DOHH2 (cell line): ENCODE measurements around the gene NETO1.

Experiments
- H3F3A ChIP-seq: fragments of 200-600 bp; sonication (generic), shearing (Covaris generic); 2 replicates; pipeline ENCODE4 v1.6.0; 2016; ENCODE audit warnings: antibody characterized with exemption, mild to moderate bottlenecking; ENCODE audit not compliant: control insufficient read depth, insufficient read depth
- H3K27ac ChIP-seq: fragments of 200-600 bp; sonication (generic); 2 replicates; pipeline ENCODE4 v1.5.1; 2014; ENCODE audit warnings: low read depth, mild to moderate bottlenecking, low read length, moderate library complexity
- H3K27me3 ChIP-seq: fragments of 200-600 bp; sonication (generic); 2 replicates; pipeline ENCODE4 v1.6.1; 2014; ENCODE audit warnings: mild to moderate bottlenecking, low read length, mixed read lengths; ENCODE audit not compliant: control insufficient read depth
- H3K36me3 ChIP-seq: fragments of 200-600 bp; sonication (generic); 2 replicates; pipeline ENCODE4 v1.6.1; 2014; ENCODE audit warnings: mild to moderate bottlenecking, low read length, moderate library complexity, mixed read lengths; ENCODE audit not compliant: control insufficient read depth
- H3K4me1 ChIP-seq: fragments of 200-600 bp; sonication (generic); 2 replicates; pipeline ENCODE4 v1.6.1; 2014; ENCODE audit warnings: mild to moderate bottlenecking, low read length, mixed read lengths; ENCODE audit not compliant: control insufficient read depth
- H3K4me2 ChIP-seq: fragments of 200-600 bp; sonication (generic); 2 replicates; pipeline ENCODE4 v1.6.0; 2014; ENCODE audit warnings: mild to moderate bottlenecking, low read length, moderate library complexity
- H3K4me3 ChIP-seq: fragments of 200-600 bp; sonication (generic); 2 replicates; pipeline ENCODE4 v1.5.1; 2014; ENCODE audit warnings: mild to moderate bottlenecking, low read length, mixed read lengths
- H3K79me2 ChIP-seq: fragments of 200-600 bp; sonication (generic); 2 replicates; pipeline ENCODE4 v1.6.1; 2014; ENCODE audit warnings: mild to moderate bottlenecking, low read length, mixed read lengths; ENCODE audit not compliant: control insufficient read depth
- H3K9me2 ChIP-seq: fragments of 200-600 bp; sonication (generic); replicated peaks from 2 replicates; pipeline ENCODE4 v1.6.1; 2014; ENCODE audit warnings: mild to moderate bottlenecking, low read length, mixed read lengths; ENCODE audit not compliant: control insufficient read depth
- H3K9me3 ChIP-seq: fragments of 200-600 bp; sonication (generic); 2 replicates; pipeline ENCODE4 v1.6.1; 2014; ENCODE audit warnings: antibody characterized with exemption, low read length, mixed read lengths; ENCODE audit not compliant: control insufficient read depth, insufficient read depth
- H4K20me1 ChIP-seq: fragments of 200-600 bp; sonication (generic); 2 replicates; pipeline ENCODE4 v1.6.0; 2014; ENCODE audit warnings: low read depth, mild to moderate bottlenecking, antibody characterized with exemption, low read length, moderate library complexity; ENCODE audit not compliant: control insufficient read depth, insufficient read depth
- EZH2phosphoT487 ChIP-seq: fragments of 200-600 bp; sonication (generic); IDR thresholded peaks from 2 replicates; pipeline ENCODE4 v1.6.1; 2017; ENCODE audit warnings: borderline replicate concordance, mild to moderate bottlenecking, antibody characterized with exemption, low read length, moderate library complexity, mixed read lengths
- TF ChIP-seq, protein P1 (sequence below): fragments of 200-600 bp; sonication (generic); IDR thresholded peaks from one replicate; pipeline ENCODE4 v1.5.1; 2014; ENCODE audit warnings: antibody characterized with exemption, mild to moderate bottlenecking, low read depth, low read length; ENCODE audit not compliant: poor library complexity, severe bottlenecking

Gene NETO1

DNA sequence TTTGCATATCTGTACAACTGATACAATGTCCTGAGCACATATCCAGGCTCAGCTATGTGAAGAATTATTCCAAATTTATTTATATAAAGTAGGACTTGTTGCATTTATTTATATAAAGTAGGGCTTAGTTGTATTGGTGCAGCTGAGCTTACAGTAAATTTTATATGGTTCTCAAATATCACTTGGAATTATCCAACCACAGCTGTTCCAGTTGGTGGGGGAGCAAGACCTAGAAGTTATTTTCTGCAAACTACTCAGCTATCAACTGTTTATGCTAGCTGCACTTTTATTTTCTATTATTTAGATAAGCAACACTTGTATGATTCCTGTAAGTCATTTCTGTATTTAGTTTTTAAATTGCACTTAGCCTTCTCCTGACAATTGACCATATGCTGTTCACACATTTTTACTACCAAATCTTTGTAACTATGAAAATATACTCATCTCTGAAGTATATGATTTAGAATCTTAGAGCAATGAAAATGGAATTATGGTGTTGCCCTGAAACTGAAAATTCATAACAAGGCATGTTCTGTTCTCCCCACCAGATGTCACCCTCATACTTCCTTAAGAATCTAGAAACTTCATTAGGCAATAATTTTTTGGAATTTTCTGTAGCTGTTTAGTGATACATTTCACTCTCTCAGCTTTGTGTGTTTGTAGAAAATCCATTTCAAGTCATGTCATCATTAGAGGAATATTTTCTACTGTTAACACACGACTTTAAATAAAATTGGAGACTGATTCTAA, 166.7 kb downstream of the NETO1 start:
- Histone ChIP-seq H3F3A (no peaks in the 10 kb centered on the region), H3K4me3 (no peak overlapping the region), H3K36me3 (no peaks in the 10 kb centered on the region), H3K9me2 (no peaks in the 10 kb centered on the region), H3K27me3 (no peaks in the 10 kb centered on the region), H3K4me1 (no peaks in the 10 kb centered on the region), H3K9me3 (no peaks in the 10 kb centered on the region), H4K20me1 (no peaks in the 10 kb centered on the region), H3K79me2 (no peaks in the 10 kb centered on the region), H3K27ac (no peak overlapping the region), H3K4me2 (no peak overlapping the region)
- TF ChIP-seq, protein P1, sequence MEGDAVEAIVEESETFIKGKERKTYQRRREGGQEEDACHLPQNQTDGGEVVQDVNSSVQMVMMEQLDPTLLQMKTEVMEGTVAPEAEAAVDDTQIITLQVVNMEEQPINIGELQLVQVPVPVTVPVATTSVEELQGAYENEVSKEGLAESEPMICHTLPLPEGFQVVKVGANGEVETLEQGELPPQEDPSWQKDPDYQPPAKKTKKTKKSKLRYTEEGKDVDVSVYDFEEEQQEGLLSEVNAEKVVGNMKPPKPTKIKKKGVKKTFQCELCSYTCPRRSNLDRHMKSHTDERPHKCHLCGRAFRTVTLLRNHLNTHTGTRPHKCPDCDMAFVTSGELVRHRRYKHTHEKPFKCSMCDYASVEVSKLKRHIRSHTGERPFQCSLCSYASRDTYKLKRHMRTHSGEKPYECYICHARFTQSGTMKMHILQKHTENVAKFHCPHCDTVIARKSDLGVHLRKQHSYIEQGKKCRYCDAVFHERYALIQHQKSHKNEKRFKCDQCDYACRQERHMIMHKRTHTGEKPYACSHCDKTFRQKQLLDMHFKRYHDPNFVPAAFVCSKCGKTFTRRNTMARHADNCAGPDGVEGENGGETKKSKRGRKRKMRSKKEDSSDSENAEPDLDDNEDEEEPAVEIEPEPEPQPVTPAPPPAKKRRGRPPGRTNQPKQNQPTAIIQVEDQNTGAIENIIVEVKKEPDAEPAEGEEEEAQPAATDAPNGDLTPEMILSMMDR, result peak; percentile 33
- TF ChIP-seq EZH2phosphoT487, result no peak

DNA sequence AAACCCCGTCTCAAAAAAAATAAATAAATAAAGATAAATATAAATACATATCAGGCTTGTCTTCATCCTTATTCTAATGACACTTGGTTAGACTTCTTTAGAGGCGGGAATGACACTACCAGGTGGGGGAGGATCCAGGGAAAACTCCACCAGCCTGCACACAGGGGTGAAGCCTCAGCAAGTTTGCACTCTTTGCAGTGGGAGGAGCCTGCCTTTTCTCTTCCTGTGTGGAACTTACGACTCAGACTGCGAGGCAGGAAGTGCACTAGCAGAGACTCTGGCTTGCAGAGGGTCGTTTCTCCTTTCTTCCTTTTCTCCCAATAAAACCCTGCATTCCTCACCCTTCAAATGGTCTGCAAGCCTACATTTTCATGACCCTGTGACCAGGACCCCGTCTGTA, 170.1 kb downstream of the NETO1 start:
- H3K4me3 ChIP-seq, result no peak overlapping the region
- no peak for TF ChIP-seq EZH2phosphoT487
- TF ChIP-seq, protein P1, result no peak
- no peaks in the 10 kb centered on the region for H3K9me3 ChIP-seq
- H3K27ac ChIP-seq, result no peak overlapping the region
- H3K79me2 ChIP-seq, result no peaks in the 10 kb centered on the region
- H4K20me1 ChIP-seq, result no peaks in the 10 kb centered on the region
- no peaks in the 10 kb centered on the region for H3F3A ChIP-seq
- no peaks in the 10 kb centered on the region for H3K27me3 ChIP-seq
- no peak overlapping the region for H3K4me2 ChIP-seq
- H3K36me3 ChIP-seq, result no peaks in the 10 kb centered on the region
- H3K4me1 ChIP-seq, result no peaks in the 10 kb centered on the region
- H3K9me2 ChIP-seq, result no peaks in the 10 kb centered on the region

DNA sequence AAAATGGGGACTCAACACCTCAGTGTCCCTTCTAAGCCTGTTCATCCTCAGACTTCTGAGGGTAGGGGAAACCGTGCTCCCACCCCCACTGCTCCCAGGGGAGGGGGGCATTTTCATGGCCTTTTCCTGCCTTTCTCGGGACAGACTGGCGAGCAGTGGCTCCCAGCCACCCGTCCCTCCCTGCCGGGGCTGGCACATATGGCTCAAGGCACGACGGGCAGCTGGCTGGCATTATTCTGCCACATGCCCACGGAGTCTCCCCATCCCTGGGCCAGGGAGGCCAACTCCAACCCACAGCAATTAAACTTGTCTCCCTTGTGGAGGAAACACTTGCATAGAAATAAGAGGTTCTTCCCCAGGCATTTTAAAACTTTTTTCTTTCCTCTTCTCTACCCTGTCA, 175.2 kb downstream of the NETO1 start:
- no peak overlapping the region for H3K4me3 ChIP-seq

More for the DNA sequence above, 175.2 kb downstream of the NETO1 start:
- H3F3A ChIP-seq, result no peaks in the 10 kb centered on the region
- TF ChIP-seq EZH2phosphoT487, result no peak
- TF ChIP-seq, protein P1, result no peak
- no peaks in the 10 kb centered on the region for H3K4me1 ChIP-seq
- no peaks in the 10 kb centered on the region for H4K20me1 ChIP-seq
- H3K79me2 ChIP-seq, result no peaks in the 10 kb centered on the region
- H3K27me3 ChIP-seq, result no peaks in the 10 kb centered on the region
- no peaks in the 10 kb centered on the region for H3K9me2 ChIP-seq
- no peak overlapping the region for H3K27ac ChIP-seq
- no peaks in the 10 kb centered on the region for H3K36me3 ChIP-seq
- H3K4me2 ChIP-seq, result no peak overlapping the region
- H3K9me3 ChIP-seq, result no peaks in the 10 kb centered on the region
